Measurements from ENCODE around the gene LIPM. TPM values are rescaled to one million over a fixed set of nuclear protein-coding genes. Genes with fewer than 3 reads are reported as not detected.

LIPM gene
- total and polyA plus RNA-seq, 4 donors = not detected

- WGBS, 2 donors = 72 to 74% methylated on average over 4 of the region's 4 CpGs
Measured at GRCh38 chr10:88853155-88853881, 50.8 kb downstream of the LIPM start.

GRCh38 chr10:88854684-88855083, 52.2 kb downstream of the LIPM start:
- H3K36me3 ChIP-seq (ENCODE audit: control insufficient read depth in 1 of 2, insufficient read depth in 2 of 2, low read length in 1 of 2) = no peaks in the 10 kb centered on the region
- 51 to 59% methylated on average over 3 of the region's 3 CpGs for WGBS, 2 donors
- ATAC-seq (ENCODE audit: low FRiP score) = no peak

More at GRCh38 chr10:88853155-88853881, 50.8 kb downstream of the LIPM start:
- intact Hi-C loops (cut with DNase I) = no loop called here
- DNase-seq (no peak), ATAC-seq (ENCODE audit: low FRiP score) (no peak)
- H3K27me3 ChIP-seq (ENCODE audit: control insufficient read depth in 1 of 2, insufficient read depth in 2 of 2, low read length in 1 of 2) = no peaks in the 10 kb centered on the region
- no peaks in the 10 kb centered on the region for H3K9me3 ChIP-seq (ENCODE audit: control insufficient read depth, low read length)
- no peaks in the 10 kb centered on the region for H3K4me1 ChIP-seq (ENCODE audit: control insufficient read depth in 1 of 2, insufficient read depth in 2 of 2, low read length in 2 of 2)
- H3K27ac ChIP-seq (ENCODE audit: low read depth in 1 of 2, low read length in 2 of 2) = no peak overlapping the region
- H3K4me3 ChIP-seq (ENCODE audit: low read length in 2 of 2) = no peak overlapping the region
- H3K36me3 ChIP-seq (ENCODE audit: control insufficient read depth in 1 of 2, insufficient read depth in 2 of 2, low read length in 1 of 2) = no peaks in the 10 kb centered on the region

GRCh38 chr10:88857831-88858230, 55.3 kb downstream of the LIPM start:
- ATAC-seq (ENCODE audit: low FRiP score) = no peak
- no peaks in the 10 kb centered on the region for H3K4me1 ChIP-seq (ENCODE audit: control insufficient read depth in 1 of 2, insufficient read depth in 2 of 2, low read length in 2 of 2)
- H3K27me3 ChIP-seq (ENCODE audit: control insufficient read depth in 1 of 2, insufficient read depth in 2 of 2, low read length in 1 of 2) = no peaks in the 10 kb centered on the region
- DNase-seq = no peak
- no peak overlapping the region for H3K27ac ChIP-seq (ENCODE audit: low read depth in 1 of 2, low read length in 2 of 2)
- intact Hi-C loops (cut with DNase I) = no loop called here
- H3K36me3 ChIP-seq (ENCODE audit: control insufficient read depth in 1 of 2, insufficient read depth in 2 of 2, low read length in 1 of 2) = no peaks in the 10 kb centered on the region
- H3K9me3 ChIP-seq (ENCODE audit: control insufficient read depth, low read length) = no peaks in the 10 kb centered on the region
- no peak overlapping the region for H3K4me3 ChIP-seq (ENCODE audit: low read length in 2 of 2)

More at GRCh38 chr10:88854684-88855083, 52.2 kb downstream of the LIPM start:
- Histone ChIP-seq H3K27me3 (ENCODE audit: control insufficient read depth in 1 of 2, insufficient read depth in 2 of 2, low read length in 1 of 2) (no peaks in the 10 kb centered on the region), H3K4me3 (ENCODE audit: low read length in 2 of 2) (no peak overlapping the region), H3K4me1 (ENCODE audit: control insufficient read depth in 1 of 2, insufficient read depth in 2 of 2, low read length in 2 of 2) (no peaks in the 10 kb centered on the region), H3K9me3 (ENCODE audit: control insufficient read depth, low read length) (no peaks in the 10 kb centered on the region), H3K27ac (ENCODE audit: low read depth in 1 of 2, low read length in 2 of 2) (no peak overlapping the region)
- intact Hi-C loops (cut with DNase I) = no loop called here
- DNase-seq = no peak

- Histone ChIP-seq H3K27me3 (ENCODE audit: control insufficient read depth in 1 of 2, insufficient read depth in 2 of 2, low read length in 1 of 2) (no peaks in the 10 kb centered on the region), H3K4me1 (ENCODE audit: control insufficient read depth in 1 of 2, insufficient read depth in 2 of 2, low read length in 2 of 2) (no peaks in the 10 kb centered on the region), H3K9me3 (ENCODE audit: control insufficient read depth, low read length) (no peaks in the 10 kb centered on the region), H3K27ac (ENCODE audit: low read depth in 1 of 2, low read length in 2 of 2) (no peak overlapping the region), H3K36me3 (ENCODE audit: control insufficient read depth in 1 of 2, insufficient read depth in 2 of 2, low read length in 1 of 2) (no peaks in the 10 kb centered on the region), H3K4me3 (ENCODE audit: low read length in 2 of 2) (no peak overlapping the region)
- 62 to 63% methylated on average over 2 of the region's 2 CpGs for WGBS, 2 donors
- intact Hi-C loops (cut with DNase I) = no loop called here
- DNase-seq (no peak), ATAC-seq (ENCODE audit: low FRiP score) (no peak)
Measured at GRCh38 chr10:88858491-88858890, 56.0 kb downstream of the LIPM start.

- Histone ChIP-seq H3K4me1 (ENCODE audit: control insufficient read depth in 1 of 2, insufficient read depth in 2 of 2, low read length in 2 of 2) (no peaks in the 10 kb centered on the region), H3K4me3 (ENCODE audit: low read length in 2 of 2) (no peak overlapping the region), H3K27me3 (ENCODE audit: control insufficient read depth in 1 of 2, insufficient read depth in 2 of 2, low read length in 1 of 2) (no peaks in the 10 kb centered on the region), H3K36me3 (ENCODE audit: control insufficient read depth in 1 of 2, insufficient read depth in 2 of 2, low read length in 1 of 2) (no peaks in the 10 kb centered on the region), H3K9me3 (ENCODE audit: control insufficient read depth, low read length) (no peaks in the 10 kb centered on the region), H3K27ac (ENCODE audit: low read depth in 1 of 2, low read length in 2 of 2) (no peak overlapping the region)
- intact Hi-C loops (cut with DNase I) = no loop called here
- 53 to 90% methylated on average over 1 of the region's 1 CpG for WGBS, 2 donors
- no peak for ATAC-seq (ENCODE audit: low FRiP score)
- DNase-seq = no peak
Measured at GRCh38 chr10:88861036-88861435, 58.5 kb downstream of the LIPM start.

GRCh38 chr10:88865281-88865876, 62.8 kb downstream of the LIPM start:
- WGBS, 2 donors = 90 to 94% methylated on average over 4 of the region's 4 CpGs
- Histone ChIP-seq H3K27ac (ENCODE audit: low read depth in 1 of 2, low read length in 2 of 2) (no peak overlapping the region), H3K36me3 (ENCODE audit: control insufficient read depth in 1 of 2, insufficient read depth in 2 of 2, low read length in 1 of 2) (no peaks in the 10 kb centered on the region), H3K4me1 (ENCODE audit: control insufficient read depth in 1 of 2, insufficient read depth in 2 of 2, low read length in 2 of 2) (no peaks in the 10 kb centered on the region), H3K4me3 (ENCODE audit: low read length in 2 of 2) (no peak overlapping the region), H3K9me3 (ENCODE audit: control insufficient read depth, low read length) (no peaks in the 10 kb centered on the region), H3K27me3 (ENCODE audit: control insufficient read depth in 1 of 2, insufficient read depth in 2 of 2, low read length in 1 of 2) (no peaks in the 10 kb centered on the region)
- ATAC-seq (ENCODE audit: low FRiP score) (no peak), DNase-seq (no peak)
- intact Hi-C loops (cut with DNase I) = no loop called here

- intact Hi-C loops (cut with DNase I) = no loop called here
- no peaks in the 10 kb centered on the region for H3K27me3 ChIP-seq (ENCODE audit: control insufficient read depth in 1 of 2, insufficient read depth in 2 of 2, low read length in 1 of 2)
- WGBS, 2 donors = 98 to 99% methylated on average over 2 of the region's 2 CpGs
- H3K27ac ChIP-seq (ENCODE audit: low read depth in 1 of 2, low read length in 2 of 2) = no peak overlapping the region
- DNase-seq (no peak), ATAC-seq (ENCODE audit: low FRiP score) (no peak)
- H3K4me3 ChIP-seq (ENCODE audit: low read length in 2 of 2) = no peak overlapping the region
- H3K36me3 ChIP-seq (ENCODE audit: control insufficient read depth in 1 of 2, insufficient read depth in 2 of 2, low read length in 1 of 2) = no peaks in the 10 kb centered on the region
- no peaks in the 10 kb centered on the region for H3K4me1 ChIP-seq (ENCODE audit: control insufficient read depth in 1 of 2, insufficient read depth in 2 of 2, low read length in 2 of 2)
- no peaks in the 10 kb centered on the region for H3K9me3 ChIP-seq (ENCODE audit: control insufficient read depth, low read length)
Measured at GRCh38 chr10:88866454-88866853, 63.9 kb downstream of the LIPM start.

GRCh38 chr10:88870089-88870488, 67.6 kb downstream of the LIPM start:
- DNase-seq (no peak), ATAC-seq (ENCODE audit: low FRiP score) (no peak)
- no peak overlapping the region for H3K27ac ChIP-seq (ENCODE audit: low read depth in 1 of 2, low read length in 2 of 2)
- no peaks in the 10 kb centered on the region for H3K9me3 ChIP-seq (ENCODE audit: control insufficient read depth, low read length)
- H3K36me3 ChIP-seq (ENCODE audit: control insufficient read depth in 1 of 2, insufficient read depth in 2 of 2, low read length in 1 of 2) = no peaks in the 10 kb centered on the region
- intact Hi-C loops (cut with DNase I) = no loop called here
- no peaks in the 10 kb centered on the region for H3K4me1 ChIP-seq (ENCODE audit: control insufficient read depth in 1 of 2, insufficient read depth in 2 of 2, low read length in 2 of 2)
- no peak overlapping the region for H3K4me3 ChIP-seq (ENCODE audit: low read length in 2 of 2)
- H3K27me3 ChIP-seq (ENCODE audit: control insufficient read depth in 1 of 2, insufficient read depth in 2 of 2, low read length in 1 of 2) = no peaks in the 10 kb centered on the region
